DLD1 (cell line): ENCODE results near the gene METAP2.

Source experiments
- in situ Hi-C: cut with HindIII; loops from 2 replicates; pipeline ENCODE4 v1.10.0; 2017; ENCODE audit warnings: low sequenced_read_pairs

The METAP2 gene

GRCh38 chr12:95548056-95548538 lies 74.1 kb downstream of the METAP2 start:
- in situ Hi-C loops: loop anchor here (25.0 kb wide), 1 partner anchor 436 kb away; no protein-coding TSS in a partner anchor

- in situ Hi-C loops: loop anchor here (25.0 kb wide), 1 partner anchor 436 kb away; no protein-coding TSS in a partner anchor
These were observed 74.8 kb downstream of the METAP2 start for GRCh38 chr12:95548539-95549391.

- in situ Hi-C loops: loop anchor here (25.0 kb wide), 1 partner anchor 437 kb away; no protein-coding TSS in a partner anchor
These were observed 75.6 kb downstream of the METAP2 start for GRCh38 chr12:95549392-95550084.

- in situ Hi-C loops: no loop called here
These were observed 77.4 kb downstream of the METAP2 start, which contains the start of gene USP44 for GRCh38 chr12:95551305-95551704. USP44 (minus strand) TSS chr12:95551476; CDS start chr12:95534256, 17,220 bp downstream.

GRCh38 chr12:95551913-95552516 lies 78.1 kb downstream of the METAP2 start:
- in situ Hi-C loops: no loop called here

GRCh38 chr12:95553197-95553943 lies 79.4 kb downstream of the METAP2 start:
- in situ Hi-C loops: no loop called here

GRCh38 chr12:95554532-95555071 lies 80.7 kb downstream of the METAP2 start:
- in situ Hi-C loops: no loop called here

- in situ Hi-C loops: no loop called here
These were observed 83.7 kb downstream of the METAP2 start for GRCh38 chr12:95557625-95558024.
